Nephron progenitor cell (in vitro differentiated cells): ENCODE data around the gene IPO4.

Source experiments
- DNase-seq: peaks from one replicate; pipeline ENCODE4 v3.0.0; 2021
- H3K27ac Mint-ChIP-seq: 2 replicates; pipeline ENCODE4 v1.8.0; 2021; ENCODE audit warnings: mild to moderate bottlenecking, moderate library complexity, mixed read lengths
- H3K27me3 Mint-ChIP-seq: 2 replicates; pipeline ENCODE4 v1.8.0; 2021; ENCODE audit warnings: mild to moderate bottlenecking, low read depth, mixed read lengths; ENCODE audit not compliant: poor library complexity
- H3K36me3 Mint-ChIP-seq: 2 replicates; pipeline ENCODE4 v1.8.0; 2021; ENCODE audit warnings: low read depth, mixed read lengths
- H3K4me1 Mint-ChIP-seq: 2 replicates; pipeline ENCODE4 v1.8.0; 2021; ENCODE audit warnings: mixed read lengths
- H3K4me3 Mint-ChIP-seq: 2 replicates; pipeline ENCODE4 v1.8.0; 2021; ENCODE audit warnings: mild to moderate bottlenecking, moderate library complexity, mixed read lengths
- H3K9me3 Mint-ChIP-seq: 2 replicates; pipeline ENCODE4 v1.8.0; 2021; ENCODE audit warnings: mild to moderate bottlenecking, moderate library complexity, mixed read lengths
- TF ChIP-seq, protein P1 (sequence below): fragments of 200-600 bp; sonication (generic); IDR thresholded peaks from 2 replicates; pipeline ENCODE4 v1.5.0; 2021; ENCODE audit warnings: antibody characterized with exemption

IPO4 gene

DNA sequence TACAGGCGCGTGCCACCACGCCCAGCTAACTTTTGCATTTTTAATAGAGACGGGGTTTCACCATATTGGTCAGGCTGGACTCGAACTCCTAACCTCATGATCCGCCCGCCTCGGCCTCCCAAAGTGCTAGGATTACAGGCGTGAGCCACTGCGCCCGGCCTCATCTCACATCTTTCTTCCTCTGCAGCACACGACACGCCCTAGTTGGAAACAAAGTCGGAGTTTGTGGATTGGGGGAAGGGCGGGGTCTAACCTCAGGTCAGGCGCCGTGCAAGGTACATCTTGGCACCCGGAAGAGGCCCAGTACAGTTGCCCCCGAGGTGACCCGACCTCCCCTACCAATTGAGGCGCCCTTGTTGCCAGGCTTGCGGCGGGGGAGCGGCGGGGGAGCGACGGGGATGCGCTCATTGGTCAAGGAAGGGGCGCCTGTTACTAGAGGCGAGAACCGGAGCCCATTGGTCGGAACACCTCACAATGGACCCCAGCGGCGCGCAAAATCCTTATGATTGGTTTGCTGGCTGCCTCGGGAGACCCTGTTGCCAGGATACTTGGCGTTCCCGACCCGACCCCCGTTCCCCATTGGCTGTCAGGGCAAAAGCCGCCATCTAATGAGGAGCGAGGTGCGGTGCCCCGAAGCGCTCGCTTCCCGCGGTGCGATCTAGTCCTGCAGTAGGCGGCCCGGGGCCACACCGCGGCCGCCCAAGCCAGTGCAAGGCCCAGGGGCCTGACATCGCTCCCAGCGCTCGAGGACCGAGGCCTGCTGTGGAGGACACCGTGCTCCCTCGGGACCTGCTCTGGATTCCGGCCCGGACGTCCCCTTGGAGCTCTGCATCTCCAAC, 17.0 kb downstream of the IPO4 start, which contains the start of gene REC8:
Gene REC8, plus strand, starts transcription at position 659 of the 839 bp plus-strand sequence. CDS start 473 bp downstream, outside the sequence.
- Mint-ChIP-seq H3K36me3 (peaks cover 39% of the 10 kb centered on the region), H3K4me1 (peaks cover 39% of the 10 kb centered on the region), H3K9me3 (no peaks in the 10 kb centered on the region), H3K27ac (peak within 1 kb of the TSS; percentile 94), H3K4me3 (peak within 1 kb of the TSS; percentile 84), H3K27me3 (peaks cover 14% of the 10 kb centered on the region)
- peak; percentile 85 for DNase-seq
- TF ChIP-seq, protein P1, sequence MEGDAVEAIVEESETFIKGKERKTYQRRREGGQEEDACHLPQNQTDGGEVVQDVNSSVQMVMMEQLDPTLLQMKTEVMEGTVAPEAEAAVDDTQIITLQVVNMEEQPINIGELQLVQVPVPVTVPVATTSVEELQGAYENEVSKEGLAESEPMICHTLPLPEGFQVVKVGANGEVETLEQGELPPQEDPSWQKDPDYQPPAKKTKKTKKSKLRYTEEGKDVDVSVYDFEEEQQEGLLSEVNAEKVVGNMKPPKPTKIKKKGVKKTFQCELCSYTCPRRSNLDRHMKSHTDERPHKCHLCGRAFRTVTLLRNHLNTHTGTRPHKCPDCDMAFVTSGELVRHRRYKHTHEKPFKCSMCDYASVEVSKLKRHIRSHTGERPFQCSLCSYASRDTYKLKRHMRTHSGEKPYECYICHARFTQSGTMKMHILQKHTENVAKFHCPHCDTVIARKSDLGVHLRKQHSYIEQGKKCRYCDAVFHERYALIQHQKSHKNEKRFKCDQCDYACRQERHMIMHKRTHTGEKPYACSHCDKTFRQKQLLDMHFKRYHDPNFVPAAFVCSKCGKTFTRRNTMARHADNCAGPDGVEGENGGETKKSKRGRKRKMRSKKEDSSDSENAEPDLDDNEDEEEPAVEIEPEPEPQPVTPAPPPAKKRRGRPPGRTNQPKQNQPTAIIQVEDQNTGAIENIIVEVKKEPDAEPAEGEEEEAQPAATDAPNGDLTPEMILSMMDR: no peak

DNA sequence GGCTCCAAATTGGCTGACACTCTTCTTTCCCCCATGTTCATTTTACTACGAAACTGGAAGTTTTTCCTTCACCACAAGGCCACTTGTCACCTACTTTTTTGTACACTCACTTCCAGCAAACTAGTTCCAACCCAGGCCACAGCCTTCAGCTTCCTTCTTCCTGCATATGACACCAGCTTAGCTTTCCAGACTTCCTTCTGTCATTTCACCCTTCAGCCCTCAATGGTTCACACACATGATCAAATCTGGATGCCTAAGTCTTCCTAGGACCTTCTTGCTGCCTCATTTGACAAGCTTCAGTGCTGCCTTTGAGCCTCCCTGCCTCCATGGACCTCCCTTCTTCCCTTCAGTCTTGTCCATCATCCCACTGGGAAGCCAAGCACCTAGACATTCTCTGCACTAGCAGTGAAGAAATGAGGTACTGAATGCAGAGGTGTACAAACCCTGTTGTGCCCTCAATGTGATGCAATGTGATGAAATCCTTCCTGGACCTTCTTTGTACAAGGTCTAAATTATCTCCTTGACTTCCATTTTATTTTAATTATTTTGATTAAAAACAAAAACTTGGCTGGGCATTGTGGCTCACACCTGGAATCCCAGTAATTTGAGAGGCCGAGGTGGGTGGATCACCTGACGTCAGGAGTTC, 21.0 kb downstream of the IPO4 start:
- Mint-ChIP-seq H3K4me3 (no peak overlapping the region), H3K27ac (peak overlapping the region; percentile 26), H3K9me3 (no peaks in the 10 kb centered on the region), H3K36me3 (peaks cover 42% of the 10 kb centered on the region), H3K4me1 (peaks cover 24% of the 10 kb centered on the region), H3K27me3 (peaks cover 11% of the 10 kb centered on the region)
- no peak for DNase-seq
- TF ChIP-seq, protein P1: no peak

DNA sequence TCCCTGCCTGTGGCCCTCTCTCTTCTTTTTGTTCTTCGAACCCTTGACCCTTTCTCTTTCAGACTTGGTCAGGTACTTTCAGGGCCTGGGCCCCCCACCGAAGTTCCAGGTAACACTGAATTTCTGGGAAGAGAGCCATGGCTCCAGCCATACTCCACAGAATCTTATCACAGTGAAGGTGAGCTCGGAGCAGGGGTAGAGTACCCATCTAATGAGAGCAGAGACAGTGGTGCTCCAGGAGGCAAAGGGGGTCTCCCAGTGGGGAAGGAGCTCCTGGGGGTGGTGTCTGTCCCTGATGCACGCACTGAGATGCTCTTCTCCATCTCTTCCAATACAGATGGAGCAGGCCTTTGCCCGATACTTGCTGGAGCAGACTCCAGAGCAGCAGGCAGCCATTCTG, 22.8 kb downstream of the IPO4 start:
- H3K27ac Mint-ChIP-seq: no peak overlapping the region
- peaks cover 3% of the 10 kb centered on the region for H3K27me3 Mint-ChIP-seq
- H3K4me1 Mint-ChIP-seq: peaks cover 29% of the 10 kb centered on the region
- no peak overlapping the region for H3K4me3 Mint-ChIP-seq
- DNase-seq: no peak
- TF ChIP-seq, protein P1: no peak
- peaks cover 46% of the 10 kb centered on the region for H3K36me3 Mint-ChIP-seq
- H3K9me3 Mint-ChIP-seq: no peaks in the 10 kb centered on the region

DNA sequence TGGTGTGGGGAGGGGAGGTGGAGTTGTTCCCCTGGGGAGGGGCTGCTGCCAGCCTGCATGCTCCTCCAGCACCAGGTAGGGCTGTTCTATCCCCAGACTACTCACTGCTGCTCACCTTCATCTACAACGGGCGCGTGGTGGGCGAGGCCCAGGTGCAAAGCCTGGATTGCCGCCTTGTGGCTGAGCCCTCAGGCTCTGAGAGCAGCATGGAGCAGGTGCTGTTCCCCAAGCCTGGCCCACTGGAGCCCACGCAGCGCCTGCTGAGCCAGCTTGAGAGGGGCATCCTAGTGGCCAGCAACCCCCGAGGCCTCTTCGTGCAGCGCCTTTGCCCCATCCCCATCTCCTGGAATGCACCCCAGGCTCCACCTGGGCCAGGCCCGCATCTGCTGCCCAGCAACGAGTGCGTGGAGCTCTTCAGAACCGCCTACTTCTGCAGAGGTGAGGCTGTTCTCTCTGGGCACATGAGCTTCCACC, 24.1 kb downstream of the IPO4 start:
- H3K4me1 Mint-ChIP-seq: peaks cover 30% of the 10 kb centered on the region
- peaks cover 41% of the 10 kb centered on the region for H3K36me3 Mint-ChIP-seq
- H3K27me3 Mint-ChIP-seq: no peaks in the 10 kb centered on the region
- no peak overlapping the region for H3K27ac Mint-ChIP-seq
- TF ChIP-seq, protein P1: no peak
- no peak for DNase-seq
- no peak overlapping the region for H3K4me3 Mint-ChIP-seq
- H3K9me3 Mint-ChIP-seq: no peaks in the 10 kb centered on the region

DNA sequence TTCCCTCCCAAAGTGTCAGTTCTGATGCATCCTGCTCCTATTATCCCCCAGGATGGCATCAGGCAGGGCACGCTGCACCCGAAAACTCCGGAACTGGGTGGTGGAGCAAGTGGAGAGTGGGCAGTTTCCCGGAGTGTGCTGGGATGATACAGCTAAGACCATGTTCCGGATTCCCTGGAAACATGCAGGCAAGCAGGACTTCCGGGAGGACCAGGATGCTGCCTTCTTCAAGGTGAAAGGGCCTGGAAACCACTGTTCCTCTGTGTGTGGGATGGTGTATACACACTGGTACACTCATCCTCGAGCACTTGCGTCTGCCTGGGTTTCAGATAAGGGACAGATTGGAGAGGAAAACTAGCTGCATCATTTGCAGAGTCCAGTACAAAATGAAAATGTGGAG, 26.5 kb downstream of the IPO4 start:
- Mint-ChIP-seq H3K27me3 (no peaks in the 10 kb centered on the region), H3K4me1 (peaks cover 30% of the 10 kb centered on the region), H3K36me3 (peaks cover 47% of the 10 kb centered on the region), H3K9me3 (no peaks in the 10 kb centered on the region), H3K4me3 (peak overlapping the region; percentile 91), H3K27ac (peak overlapping the region; percentile 96)
- no peak for DNase-seq
- TF ChIP-seq, protein P1: no peak
